ENCODE results near the gene FKBP3. TPM values are rescaled to one million over a fixed set of nuclear protein-coding genes. Genes with fewer than 3 reads are reported as not detected.

Gene FKBP3
- total RNA-seq, 4 donors from 2014 or later: 27.6 to 56.8 (median 35.5) TPM

DNA sequence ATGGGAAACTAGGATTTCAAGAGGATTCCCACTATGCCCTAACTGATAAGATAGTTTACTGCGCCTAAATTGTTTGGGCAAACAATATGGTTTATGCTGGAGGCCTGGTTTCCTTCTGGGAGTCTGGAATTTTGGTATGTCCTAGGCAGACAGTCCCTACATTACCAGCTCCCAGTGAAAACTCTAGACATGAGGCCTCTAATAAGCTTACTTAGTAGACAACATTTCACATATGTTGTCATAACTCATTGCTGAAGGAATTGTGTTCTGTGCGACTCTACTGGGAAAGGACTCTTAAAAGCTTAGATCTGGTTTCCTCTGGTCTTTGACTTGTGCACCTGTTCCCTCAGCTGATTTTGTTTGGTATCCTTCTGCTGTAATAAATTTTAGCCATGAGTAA, 68.3 kb downstream of the FKBP3 start:
- WGBS, 2 donors (ENCODE audit: low coverage in 1 of 2): 36 to 61% methylated on average over 1 to 2 of the region's 2 CpGs
- Histone ChIP-seq H3K27me3 (no peaks in the 10 kb centered on the region), H3K4me1 (peaks cover 0 to 17% (median 0%) of the 10 kb centered on the region in 3 donors), H3K27ac (peak overlapping the region; percentile 23 to 41 (median 30)), H3K9me3 (no peaks in the 10 kb centered on the region), H3K4me3 (no peak overlapping the region), H3K36me3 (peaks cover 0 to 19% of the 10 kb centered on the region in 2 donors)
- no peak for ATAC-seq
- TF ChIP-seq POLR2AphosphoS5 (IDR thresholded peaks at IDR 0.05): no peak
- no peak for TF ChIP-seq EP300 (IDR thresholded peaks at IDR 0.05)
- TF ChIP-seq CTCF (IDR thresholded peaks at IDR 0.05): no peak
- TF ChIP-seq POLR2A (IDR thresholded peaks at IDR 0.05): no peak

Small RNA genes lying within 50 kb of the gene (small RNA-seq; reads per million reads assigned to genes)
- gene RF00151: 0 reads per million in 4 donors
- gene SNORD127: 6,347 to 20,149 (median 16,703) reads per million in 4 donors

Other genes starting within 250 kb of the FKBP3 start
- gene KLHL28, start 172.5 kb downstream of the FKBP3 start, total RNA-seq: 10 to 100 TPM in 3 of 4 donors, 1 to 10 TPM in 1; 10.0 to 12.6 (median 11.0) TPM
- gene TOGARAM1, start 172.3 kb downstream of the FKBP3 start, total RNA-seq: 10 to 100 TPM; 12.0 to 21.2 (median 20.0) TPM
- gene PRPF39, start 50.4 kb downstream of the FKBP3 start, total RNA-seq: 10 to 100 TPM; 11.3 to 35.1 (median 18.9) TPM
- 1 to 10 TPM; 1.8 to 7.7 (median 4.3) TPM for gene FANCM, start 1.4 kb upstream of the FKBP3 start, total RNA-seq
- gene MIS18BP1, start 118.7 kb upstream of the FKBP3 start, total RNA-seq: 10 to 100 TPM; 15.3 to 32.2 (median 17.5) TPM